Measurements from ENCODE around the gene WDR59.

WDR59 gene

DNA sequence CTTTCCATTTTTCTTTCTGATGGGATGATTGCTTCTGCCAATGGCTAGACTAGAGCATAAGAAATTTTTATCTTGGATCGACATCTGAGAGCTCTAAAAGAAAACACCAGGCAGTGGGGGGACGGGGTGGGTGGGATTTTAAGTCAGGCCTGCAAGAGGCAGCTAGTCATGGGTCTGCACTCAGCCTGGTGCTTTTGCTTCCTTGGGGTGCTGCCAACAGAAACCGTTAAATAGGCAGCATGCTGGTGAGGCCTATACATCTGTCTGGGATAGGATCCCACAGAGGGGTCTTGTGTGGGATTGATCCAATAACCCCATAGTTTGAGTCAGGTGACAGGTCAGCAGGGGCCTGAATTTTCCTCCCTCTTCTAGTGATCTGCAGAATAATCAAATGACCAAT, 40.8 kb upstream of the WDR59 start:
- Histone ChIP-seq H3K9me3 (replicated peaks in 1 of 11) (peaks cover 13 to 50% (median 30%) of the 10 kb centered on the region in 11 experiments), H3K27ac (peak overlapping the region in 8 of 11 experiments; percentile 41 to 67 (median 56); a peak in 10 of 22 replicates), H3K27me3 (no peaks in the 10 kb centered on the region), H3K4me3 (no peak overlapping the region), H3K4me1 (peaks cover 25 to 62% (median 49%) of the 10 kb centered on the region in 10 experiments), H4K20me1 (peaks cover 0 to 59% (median 4%) of the 10 kb centered on the region in 11 experiments; a peak in 8 of 22 replicates), H3K9ac (no peak overlapping the region), H3K36me3 (peaks cover 6 to 65% (median 34%) of the 10 kb centered on the region in 11 experiments), H3K4me2 (peak overlapping the region in 8 of 11 experiments; percentile 62 to 85 (median 72); a peak in 12 of 22 replicates)
- TF ChIP-seq Cebpa-rat (IDR thresholded peaks at IDR 0.05) = no peak

DNA sequence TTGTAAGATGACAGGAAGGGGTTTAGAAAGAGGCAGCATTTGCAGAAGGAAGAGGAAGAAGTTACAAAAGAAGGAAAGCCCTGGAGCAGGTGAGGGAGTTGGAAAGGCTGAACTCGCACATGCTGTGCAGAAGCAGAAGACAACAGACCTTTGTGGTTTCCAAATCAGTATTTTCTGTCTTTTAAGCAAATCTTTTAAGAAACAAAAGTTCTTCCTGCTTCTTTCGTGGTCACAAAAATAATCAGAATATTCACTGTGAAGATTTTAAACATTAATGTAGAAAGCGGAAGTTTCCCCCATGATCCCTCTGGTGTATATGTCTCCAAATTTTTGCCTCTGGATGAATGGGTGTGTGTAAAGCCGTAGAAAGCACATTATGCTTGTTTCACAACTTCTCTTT, 39.7 kb upstream of the WDR59 start:
- H3K9me3 ChIP-seq (replicated peaks in 1 of 11) = peaks cover 25 to 51% (median 32%) of the 10 kb centered on the region in 11 experiments
- 0 out of 22 replicates have a peak, but pooled peaks of 1 of the 11 experiments have one; percentile 31 for TF ChIP-seq Cebpa-rat (IDR thresholded peaks at IDR 0.05)
- H3K27me3 ChIP-seq = no peaks in the 10 kb centered on the region
- H3K9ac ChIP-seq = peak overlapping the region in 9 of 11 experiments; percentile 1 to 50 (median 15); a peak in 6 of 22 replicates
- H3K4me1 ChIP-seq = peaks cover 25 to 62% (median 49%) of the 10 kb centered on the region in 10 experiments
- H3K36me3 ChIP-seq = peaks cover 11 to 65% (median 37%) of the 10 kb centered on the region in 11 experiments
- H4K20me1 ChIP-seq = peaks cover 0 to 51% (median 4%) of the 10 kb centered on the region in 11 experiments; a peak in 8 of 22 replicates
- H3K4me2 ChIP-seq = peak overlapping the region; percentile 50 to 85 (median 69)
- peak overlapping the region in 9 of 11 experiments; percentile 33 to 67 (median 57); a peak in 18 of 22 replicates for H3K27ac ChIP-seq
- H3K4me3 ChIP-seq = peak overlapping the region in 7 of 10 experiments; percentile 1 to 35 (median 9); a peak in 7 of 20 replicates

DNA sequence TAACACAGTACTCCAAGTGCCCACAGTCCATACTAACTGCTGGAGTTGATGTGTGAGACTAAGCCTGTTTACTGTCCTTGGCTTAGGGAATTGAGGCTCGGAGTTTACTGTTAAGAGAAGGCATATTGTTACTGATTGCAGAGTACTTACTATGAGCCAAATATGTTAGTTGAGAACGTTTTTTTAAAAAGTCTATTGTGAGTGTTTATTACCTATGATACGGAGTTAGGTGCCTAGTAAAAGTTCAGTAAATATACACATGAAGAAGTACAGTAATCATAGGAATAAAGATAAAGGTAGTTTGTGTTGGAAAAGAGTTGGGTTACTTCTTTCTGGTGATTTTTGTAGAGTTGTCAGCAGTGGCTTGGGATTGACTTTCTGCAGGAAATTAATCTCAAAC, 39.3 kb upstream of the WDR59 start:
- TF ChIP-seq Cebpa-rat (IDR thresholded peaks at IDR 0.05) = no peak

DNA sequence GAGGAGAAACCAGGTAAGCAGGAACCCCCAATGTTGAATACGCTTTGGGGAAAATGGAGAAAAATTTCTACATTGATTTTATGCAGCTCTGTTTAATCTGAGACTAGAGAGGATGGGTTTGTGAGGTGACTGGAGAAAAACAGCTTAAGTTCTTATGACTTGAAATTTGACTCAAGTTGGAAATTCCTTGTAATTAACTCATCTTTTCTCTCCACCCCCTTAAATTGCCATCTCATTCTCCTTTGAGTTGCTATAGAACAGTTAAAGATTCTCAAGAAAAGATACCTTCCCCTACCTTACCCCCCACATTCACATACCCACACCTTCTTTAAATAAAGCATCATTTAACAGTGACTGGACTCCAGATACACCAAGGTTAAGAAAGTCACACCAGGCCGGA, 38.1 kb upstream of the WDR59 start:
- peaks cover 27 to 53% (median 36%) of the 10 kb centered on the region in 11 experiments for H3K9me3 ChIP-seq (replicated peaks in 1 of 11)
- peak overlapping the region in 3 of 11 experiments; percentile 56 to 66 (median 57); a peak in 5 of 22 replicates for H3K27ac ChIP-seq
- H3K9ac ChIP-seq = no peak overlapping the region
- H4K20me1 ChIP-seq = peaks cover 0 to 54% (median 4%) of the 10 kb centered on the region in 11 experiments; a peak in 8 of 22 replicates
- H3K36me3 ChIP-seq = peaks cover 11 to 65% (median 45%) of the 10 kb centered on the region in 11 experiments
- no peak for TF ChIP-seq Cebpa-rat (IDR thresholded peaks at IDR 0.05)
- peaks cover 25 to 61% (median 48%) of the 10 kb centered on the region in 10 experiments for H3K4me1 ChIP-seq
- no peaks in the 10 kb centered on the region for H3K27me3 ChIP-seq
- no peak overlapping the region for H3K4me3 ChIP-seq
- H3K4me2 ChIP-seq = peak overlapping the region in 7 of 11 experiments; percentile 9 to 84 (median 69); a peak in 10 of 22 replicates

More for the DNA sequence above, 39.3 kb upstream of the WDR59 start:
- H3K4me1 ChIP-seq = peaks cover 25 to 61% (median 49%) of the 10 kb centered on the region in 10 experiments
- peak overlapping the region in 7 of 10 experiments; percentile 1 to 35 (median 9); a peak in 7 of 20 replicates for H3K4me3 ChIP-seq
- H3K27ac ChIP-seq = peak overlapping the region in 9 of 11 experiments; percentile 33 to 67 (median 57); a peak in 18 of 22 replicates
- peak overlapping the region in 9 of 11 experiments; percentile 1 to 50 (median 15); a peak in 5 of 22 replicates for H3K9ac ChIP-seq
- peaks cover 27 to 51% (median 32%) of the 10 kb centered on the region in 11 experiments for H3K9me3 ChIP-seq (replicated peaks in 1 of 11)
- peaks cover 11 to 65% (median 40%) of the 10 kb centered on the region in 11 experiments for H3K36me3 ChIP-seq
- H4K20me1 ChIP-seq = peaks cover 0 to 52% (median 4%) of the 10 kb centered on the region in 11 experiments; a peak in 8 of 22 replicates
- H3K27me3 ChIP-seq = no peaks in the 10 kb centered on the region
- H3K4me2 ChIP-seq = peak overlapping the region; percentile 50 to 85 (median 69)

DNA sequence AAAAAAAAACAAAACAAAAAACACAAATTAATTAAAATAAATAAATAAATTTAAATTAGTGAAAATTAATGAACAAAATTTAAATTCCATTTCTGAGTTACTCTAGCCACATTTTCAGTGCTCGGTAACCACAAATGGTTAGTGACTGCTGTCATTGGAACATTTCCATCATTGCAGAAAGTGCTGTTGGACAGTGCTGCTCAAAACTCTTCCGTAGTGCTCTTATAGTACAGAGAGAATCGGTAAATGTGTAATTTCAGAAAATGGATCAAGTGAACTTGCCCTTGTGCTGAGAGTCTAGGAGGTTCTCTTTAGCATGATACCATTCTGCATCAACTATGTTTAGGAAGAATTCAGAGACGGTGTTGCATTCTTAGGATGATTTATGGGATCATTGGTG, 37.6 kb upstream of the WDR59 start:
- TF ChIP-seq Cebpa-rat (IDR thresholded peaks at IDR 0.05) = no peak

DNA sequence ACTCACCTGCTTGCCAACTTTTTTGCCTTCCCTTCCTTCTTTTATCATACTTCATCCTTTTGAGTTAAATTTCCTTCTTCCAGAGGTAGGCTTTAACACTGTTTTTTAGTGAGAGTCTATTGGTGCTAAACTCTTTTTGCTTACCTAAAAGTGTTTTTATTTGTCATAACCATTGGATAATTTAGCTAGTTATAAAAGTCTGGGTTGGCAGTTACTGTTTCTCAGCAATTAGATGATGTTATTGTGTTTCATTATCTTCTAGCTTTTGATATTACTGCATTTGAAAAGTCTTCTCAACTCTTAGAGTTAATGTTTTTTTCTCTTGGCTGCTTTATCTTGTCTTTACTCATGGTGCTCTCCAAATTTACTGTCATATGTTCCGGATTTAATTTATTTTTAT, 36.5 kb upstream of the WDR59 start:
- Histone ChIP-seq H3K36me3 (peaks cover 11 to 60% (median 45%) of the 10 kb centered on the region in 11 experiments), H3K4me1 (peaks cover 22 to 64% (median 47%) of the 10 kb centered on the region in 10 experiments), H3K4me2 (no peak overlapping the region), H4K20me1 (peaks cover 0 to 50% (median 4%) of the 10 kb centered on the region in 11 experiments; a peak in 8 of 22 replicates), H3K27me3 (no peaks in the 10 kb centered on the region), H3K9me3 (replicated peaks in 1 of 11) (peaks cover 27 to 47% (median 36%) of the 10 kb centered on the region in 11 experiments), H3K4me3 (peak overlapping the region in 5 of 10 experiments; percentile 15 to 42 (median 34); a peak in 6 of 20 replicates), H3K9ac (no peak overlapping the region), H3K27ac (no peak overlapping the region)
- TF ChIP-seq Cebpa-rat (IDR thresholded peaks at IDR 0.05) = no peak

More for the DNA sequence above, 37.6 kb upstream of the WDR59 start:
- no peak overlapping the region for H3K9ac ChIP-seq
- peaks cover 21 to 61% (median 48%) of the 10 kb centered on the region in 10 experiments for H3K4me1 ChIP-seq
- peaks cover 11 to 65% (median 45%) of the 10 kb centered on the region in 11 experiments for H3K36me3 ChIP-seq
- H3K9me3 ChIP-seq (replicated peaks in 1 of 11) = peaks cover 27 to 49% (median 36%) of the 10 kb centered on the region in 11 experiments
- H4K20me1 ChIP-seq = peaks cover 0 to 54% (median 4%) of the 10 kb centered on the region in 11 experiments; a peak in 8 of 22 replicates
- H3K27ac ChIP-seq = no peak overlapping the region
- H3K4me2 ChIP-seq = peak overlapping the region in 3 of 11 experiments; percentile 63 to 84 (median 69); a peak in 1 of 22 replicates
- no peak overlapping the region for H3K4me3 ChIP-seq
- no peaks in the 10 kb centered on the region for H3K27me3 ChIP-seq

DNA sequence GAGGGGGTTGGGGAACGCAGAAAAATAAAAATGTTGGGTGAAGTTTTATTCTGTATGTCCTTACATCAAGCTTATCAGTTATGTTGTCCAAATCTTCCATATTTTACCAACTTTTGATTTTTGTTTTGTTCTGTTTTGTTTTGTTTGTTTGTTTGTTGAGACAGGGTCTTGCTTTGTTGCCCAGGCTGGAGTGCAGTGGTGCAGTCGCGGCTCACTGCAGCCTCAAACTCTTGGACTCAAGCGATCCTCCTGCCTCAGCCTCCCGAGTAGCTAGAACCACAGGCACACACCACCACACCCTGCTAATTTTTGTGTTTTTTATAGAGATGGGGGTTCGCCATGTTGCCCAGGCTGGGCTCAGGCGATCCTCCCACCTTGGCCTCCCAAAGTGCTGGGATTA, 34.7 kb upstream of the WDR59 start:
- H3K4me1 ChIP-seq = peaks cover 15 to 48% (median 33%) of the 10 kb centered on the region in 10 experiments
- no peak overlapping the region for H3K4me2 ChIP-seq
- no peak overlapping the region for H3K9ac ChIP-seq
- no peak overlapping the region for H3K27ac ChIP-seq
- 0 out of 20 replicates have a peak overlapping the region, but pooled peaks of 1 of the 10 experiments have one; percentile 14 for H3K4me3 ChIP-seq
- no peaks in the 10 kb centered on the region for H3K27me3 ChIP-seq
- H3K9me3 ChIP-seq (replicated peaks in 1 of 11) = peaks cover 27 to 54% (median 44%) of the 10 kb centered on the region in 11 experiments
- H4K20me1 ChIP-seq = peaks cover 0 to 49% (median 4%) of the 10 kb centered on the region in 11 experiments; a peak in 8 of 22 replicates
- peaks cover 11 to 70% (median 57%) of the 10 kb centered on the region in 11 experiments for H3K36me3 ChIP-seq
- TF ChIP-seq Cebpa-rat (IDR thresholded peaks at IDR 0.05) = no peak

DNA sequence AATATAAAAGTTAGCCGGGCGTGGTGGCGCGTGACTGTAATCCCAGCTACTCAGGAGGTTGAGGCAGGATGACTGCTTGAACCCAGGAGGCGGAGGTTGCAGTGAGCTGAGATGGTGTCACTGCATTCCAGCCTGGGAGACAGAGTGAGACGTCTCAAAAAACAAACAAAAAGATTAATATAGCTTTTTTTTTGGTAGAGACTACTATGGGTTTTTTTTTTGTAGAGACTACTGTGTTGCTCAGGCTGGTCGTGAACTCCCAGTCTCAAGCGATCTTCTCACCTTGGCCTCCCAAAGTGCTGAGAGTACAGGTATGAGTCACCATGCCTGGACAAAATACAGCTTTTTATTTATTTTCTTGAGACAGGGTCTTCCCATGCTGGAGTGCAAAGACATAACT, 34.1 kb upstream of the WDR59 start:
- H4K20me1 ChIP-seq = peaks cover 0 to 49% (median 6%) of the 10 kb centered on the region in 11 experiments; a peak in 8 of 22 replicates
- H3K4me1 ChIP-seq = peaks cover 10 to 46% (median 28%) of the 10 kb centered on the region in 10 experiments
- H3K27me3 ChIP-seq = no peaks in the 10 kb centered on the region
- peaks cover 11 to 73% (median 57%) of the 10 kb centered on the region in 11 experiments for H3K36me3 ChIP-seq
- peaks cover 27 to 54% (median 44%) of the 10 kb centered on the region in 11 experiments for H3K9me3 ChIP-seq (replicated peaks in 1 of 11)
- 0 out of 20 replicates have a peak overlapping the region, but pooled peaks of 1 of the 10 experiments have one; percentile 12 for H3K4me3 ChIP-seq
- H3K9ac ChIP-seq = no peak overlapping the region
- H3K4me2 ChIP-seq = peak overlapping the region in 3 of 11 experiments; percentile 16 to 39 (median 35); a peak in 3 of 22 replicates
- TF ChIP-seq Cebpa-rat (IDR thresholded peaks at IDR 0.05) = no peak
- H3K27ac ChIP-seq = no peak overlapping the region
